Testis (tissue), 2 donors: Measurements from ENCODE around the gene ITGB1.

Experiments used
- CTCF ChIP-seq, 3 experiments: fragments of 450-650 bp in 2 of 3; fragments of 200-600 bp in 1 of 3; sonication (generic) in 1 of 3; IDR thresholded peaks; one replicate each; pipeline ENCODE4 v1.5.1; 2016 to 2019; ENCODE audit warnings: antibody characterized with exemption in 3 of 3, mild to moderate bottlenecking in 2 of 3, moderate library complexity in 1 of 3
- POLR2A ChIP-seq: fragments of 450-650 bp; IDR thresholded peaks from one replicate; pipeline ENCODE4 v1.6.1; 2017; ENCODE audit warnings: antibody characterized with exemption, mild to moderate bottlenecking, moderate library complexity

GRCh38 chr10:32955790-32956189, 2.2 kb downstream of the ITGB1 start:
- TF ChIP-seq CTCF (IDR thresholded peaks at IDR 0.05) (no peak), POLR2A (no peak)
